Endothelial cell of umbilical vein (primary cell): ENCODE results near the gene EPS8L2. TPM values are rescaled to one million over a fixed set of nuclear protein-coding genes. Genes with fewer than 3 reads are reported as not detected.

Experiments
- BruUV-seq: library from RNA; stranded (reverse); fragments of 400-500 nt; replicated peaks from 2 replicates; lab custom pipeline; 2021; lab: Mats Ljungman, UMichigan
- CTCF ChIA-PET: fragments of 300-600, 350-600 bp; sonication (Branson Sonifier 250); formaldehyde crosslinking; loops from one replicate; lab custom pipeline; 2021; ENCODE audit warnings: antibody characterized with exemption, inconsistent platforms; lab: Charles Lee
- POLR2A ChIA-PET: fragments of 300-600, 350-600 bp; sonication (Branson Sonifier 250); formaldehyde crosslinking; loops from one replicate; lab custom pipeline; 2021; ENCODE audit warnings: antibody characterized with exemption, inconsistent platforms; lab: Charles Lee
- DNase-seq: peaks from one replicate; pipeline ENCODE4 v3.0.0-alpha.2; 2011; ENCODE audit warnings: low read depth, low spot score
- FAIRE-seq: peaks from 2 replicates; lab custom pipeline; 2011; peaks lifted over from hg19 to GRCh38; lab: Jason Lieb, UNC
- H2AFZ ChIP-seq: 2 replicates; pipeline ENCODE4 v1.6.0; 2012; ENCODE audit warnings: low read depth, low read length, control low read depth, inconsistent platforms
- H3K27ac ChIP-seq: 2 replicates; pipeline ENCODE4 v1.5.1; 2011; ENCODE audit warnings: low read depth, mild to moderate bottlenecking, control low read depth, low read length, moderate library complexity; ENCODE audit not compliant: insufficient read depth
- H3K27me3 ChIP-seq, 2 experiments: 2 replicates each; pipeline versions ENCODE4 v1.6.0 to v1.6.1; 2011; ENCODE audit warnings: low read length in 2 of 2, mixed read lengths in 1 of 2; ENCODE audit not compliant: control insufficient read depth in 2 of 2, insufficient read depth in 2 of 2
- H3K36me3 ChIP-seq, 2 experiments: 2 replicates in 1 of 2; 3 replicates in 1 of 2; pipeline ENCODE4 v1.5.1; 2011; ENCODE audit warnings: low read length in 2 of 2, mild to moderate bottlenecking in 1 of 2, moderate library complexity in 1 of 2; ENCODE audit not compliant: control insufficient read depth in 2 of 2, insufficient read depth in 2 of 2; ENCODE audit errors: extremely low read depth in 1 of 2
- H3K4me1 ChIP-seq: 3 replicates; pipeline ENCODE4 v1.5.1; 2011; ENCODE audit warnings: mild to moderate bottlenecking, low read length; ENCODE audit not compliant: control insufficient read depth, insufficient read depth; ENCODE audit errors: extremely low read depth
- H3K4me2 ChIP-seq: 2 replicates; pipeline ENCODE4 v1.6.1; 2011; ENCODE audit warnings: low read length, control low read depth, mixed read lengths; ENCODE audit not compliant: insufficient read depth
- H3K4me3 ChIP-seq, 3 experiments: fragments of 200-600 bp in 1 of 3; sonication (generic), shearing (Covaris generic) in 1 of 3; replicated peaks in 1 of 3; 2 replicates each; pipeline ENCODE4 v1.5.1; 2011 to 2016; ENCODE audit warnings: control low read depth in 3 of 3, low read length in 3 of 3, mild to moderate bottlenecking in 2 of 3, inconsistent platforms in 1 of 3, low read depth in 1 of 3, moderate library complexity in 1 of 3; ENCODE audit not compliant: insufficient read depth in 1 of 3
- H3K79me2 ChIP-seq: 2 replicates; pipeline ENCODE4 v1.6.0; 2012; ENCODE audit warnings: low read length, inconsistent platforms; ENCODE audit not compliant: control insufficient read depth, insufficient read depth
- H3K9ac ChIP-seq: replicated peaks from 2 replicates; pipeline ENCODE3; 2011; ENCODE audit warnings: low read length, control low read depth; ENCODE audit not compliant: insufficient read depth; ENCODE audit errors: extremely low read depth
- H3K9me1 ChIP-seq: replicated peaks from 3 replicates; pipeline ENCODE4 v1.6.0; 2011; ENCODE audit warnings: mild to moderate bottlenecking, low read length; ENCODE audit not compliant: control insufficient read depth, insufficient read depth; ENCODE audit errors: extremely low read depth
- H3K9me3 ChIP-seq: replicated peaks from 2 replicates; pipeline ENCODE4 v1.5.1; 2012; ENCODE audit warnings: low read length, inconsistent platforms; ENCODE audit not compliant: control insufficient read depth, insufficient read depth
- H4K20me1 ChIP-seq: replicated peaks from 2 replicates; pipeline ENCODE3; 2011; ENCODE audit warnings: mild to moderate bottlenecking, low read length; ENCODE audit not compliant: control insufficient read depth, insufficient read depth; ENCODE audit errors: extremely low read depth
- EZH2 ChIP-seq: IDR thresholded peaks from 2 replicates; pipeline ENCODE4 v1.6.1; 2012; ENCODE audit warnings: borderline replicate concordance, low read depth, mild to moderate bottlenecking, moderate library complexity, low read length, inconsistent platforms; ENCODE audit not compliant: severe bottlenecking
- FOS ChIP-seq: IDR thresholded peaks from 2 replicates; pipeline ENCODE4 v1.6.1; 2011; ENCODE audit warnings: mild to moderate bottlenecking, low read length, moderate library complexity, borderline replicate concordance; ENCODE audit not compliant: insufficient read depth
- GATA2 ChIP-seq: IDR thresholded peaks from 2 replicates; pipeline ENCODE4 v1.7.0; 2011; ENCODE audit warnings: low read depth, mild to moderate bottlenecking, moderate library complexity, mixed read lengths, low read length; ENCODE audit not compliant: insufficient read length, insufficient read depth
- JUN ChIP-seq: IDR thresholded peaks from 2 replicates; pipeline ENCODE4 v1.6.1; 2011; ENCODE audit warnings: borderline replicate concordance, low read depth; ENCODE audit not compliant: insufficient read length, insufficient read depth
- MYC ChIP-seq: IDR thresholded peaks from one replicate; pipeline ENCODE4 v1.6.1; 2011; ENCODE audit warnings: mild to moderate bottlenecking, low read depth, low read length
- POLR2A ChIP-seq: IDR thresholded peaks from 2 replicates; pipeline ENCODE4 v1.6.1; 2012; ENCODE audit warnings: low read depth, mild to moderate bottlenecking, control low read depth, low read length
- POLR2AphosphoS5 ChIP-seq: IDR thresholded peaks from 2 replicates; pipeline ENCODE4 v1.6.1; 2012; ENCODE audit warnings: low read depth, mild to moderate bottlenecking, control low read depth, low read length, moderate library complexity; ENCODE audit not compliant: insufficient read depth
- dilution Hi-C: fragments of 300-500 bp; cut with MboI; formaldehyde crosslinking; loops from one replicate; pipeline ENCODE4 v1.15.0; 2019; ENCODE audit warnings: low sequenced_read_pairs; ENCODE audit not compliant: extremely low pct_ligation_motif_present
- intact Hi-C: fragments of 100-400 bp; cut with micrococcal nuclease; formaldehyde crosslinking; loops from one replicate; pipeline ENCODE4 v1.10.0; 2022
- polyA plus RNA-seq, 4 experiments: library from polyadenylated mRNA; depleted of rRNA in 3 of 4; stranded (reverse) in 3 of 4; unstranded in 1 of 4; fragments of >200 nt; gene quantifications; 2 replicates each; pipeline versions ENCODE4 v1.2.1 to v1.2.3, GENCODE V29; 2011 to 2012; ENCODE audit warnings: missing spikeins in 1 of 4
- total RNA-seq: library from RNA; stranded (reverse); gene quantifications from 2 replicates; pipeline ENCODE4 v1.2.3, GENCODE V29; 2021
- TF ChIP-seq, protein P1 (sequence below), 2 donors: IDR thresholded peaks; 1 replicate in 1 of 2; 2 replicates in 1 of 2; pipeline ENCODE4 v1.5.1; 2011; ENCODE audit warnings: low read length in 2 of 2, mild to moderate bottlenecking in 2 of 2, moderate library complexity in 2 of 2, control low read depth in 1 of 2, inconsistent platforms in 1 of 2, low read depth in 1 of 2; ENCODE audit not compliant: insufficient read depth in 1 of 2; ENCODE audit errors: extremely low read depth in 1 of 2
- TF ChIP-seq, protein P2 (sequence below): IDR thresholded peaks from 2 replicates; pipeline ENCODE4 v1.6.1; 2011; ENCODE audit not compliant: insufficient read depth, insufficient read length

EPS8L2 gene
- total and polyA plus RNA-seq, 2 donors (not counting 3 experiments of a cell fraction or from before 2014, with no cell fraction given): 5.2 to 12.5 TPM

DNA sequence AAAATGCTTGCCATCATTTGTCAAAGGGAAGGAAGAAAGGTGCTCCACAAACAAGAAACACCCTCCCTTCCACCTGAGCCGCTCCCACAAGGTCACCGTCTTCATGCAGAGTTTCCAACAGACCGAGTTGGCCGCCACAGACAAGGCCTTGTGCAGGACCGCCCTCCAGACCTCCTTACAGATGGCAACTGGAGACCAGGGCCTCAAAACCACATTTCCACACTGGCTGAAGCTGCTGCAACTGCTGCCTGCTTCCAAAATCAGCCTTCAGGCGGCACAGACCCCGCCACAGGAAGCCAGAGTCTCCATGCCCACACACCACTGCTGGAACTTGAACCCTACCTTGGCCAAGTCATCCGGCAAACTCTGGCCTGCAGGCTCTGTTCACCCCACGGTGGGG lies 17.4 kb upstream of the EPS8L2 start:
- H4K20me1 ChIP-seq: no peaks in the 10 kb centered on the region

More for the DNA sequence above, 17.4 kb upstream of the EPS8L2 start:
- intact Hi-C loops (no loop called here), dilution Hi-C loops (no loop called here)
- peaks cover 7 to 19% of the 10 kb centered on the region in 2 experiments for H3K36me3 ChIP-seq
- no peaks in the 10 kb centered on the region for H3K27me3 ChIP-seq
- H3K27ac ChIP-seq: no peak overlapping the region
- POLR2A ChIA-PET: interaction anchor here (0.5 kb wide), 1 partner anchor 15 kb away, joined by 3 read pairs; no protein-coding TSS in a partner anchor
- BruUV-seq: no TSS peak
- no peaks in the 10 kb centered on the region for H3K9me3 ChIP-seq
- CTCF ChIA-PET: no interaction called here
- H2AFZ ChIP-seq: no peak overlapping the region
- no peak overlapping the region for H3K4me2 ChIP-seq
- FAIRE-seq: no peak
- H3K4me1 ChIP-seq: peaks cover 26% of the 10 kb centered on the region
- no peak overlapping the region for H3K9ac ChIP-seq
- H3K79me2 ChIP-seq: peaks cover 30% of the 10 kb centered on the region
- TF ChIP-seq GATA2 (no peak), POLR2A (no peak), POLR2AphosphoS5 (no peak), EZH2 (no peak), MYC (no peak), FOS (no peak), JUN (no peak)
- TF ChIP-seq, protein P1, sequence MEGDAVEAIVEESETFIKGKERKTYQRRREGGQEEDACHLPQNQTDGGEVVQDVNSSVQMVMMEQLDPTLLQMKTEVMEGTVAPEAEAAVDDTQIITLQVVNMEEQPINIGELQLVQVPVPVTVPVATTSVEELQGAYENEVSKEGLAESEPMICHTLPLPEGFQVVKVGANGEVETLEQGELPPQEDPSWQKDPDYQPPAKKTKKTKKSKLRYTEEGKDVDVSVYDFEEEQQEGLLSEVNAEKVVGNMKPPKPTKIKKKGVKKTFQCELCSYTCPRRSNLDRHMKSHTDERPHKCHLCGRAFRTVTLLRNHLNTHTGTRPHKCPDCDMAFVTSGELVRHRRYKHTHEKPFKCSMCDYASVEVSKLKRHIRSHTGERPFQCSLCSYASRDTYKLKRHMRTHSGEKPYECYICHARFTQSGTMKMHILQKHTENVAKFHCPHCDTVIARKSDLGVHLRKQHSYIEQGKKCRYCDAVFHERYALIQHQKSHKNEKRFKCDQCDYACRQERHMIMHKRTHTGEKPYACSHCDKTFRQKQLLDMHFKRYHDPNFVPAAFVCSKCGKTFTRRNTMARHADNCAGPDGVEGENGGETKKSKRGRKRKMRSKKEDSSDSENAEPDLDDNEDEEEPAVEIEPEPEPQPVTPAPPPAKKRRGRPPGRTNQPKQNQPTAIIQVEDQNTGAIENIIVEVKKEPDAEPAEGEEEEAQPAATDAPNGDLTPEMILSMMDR (IDR thresholded peaks at IDR 0.05; ENCODE audit: extremely low read depth in 1 of 2, insufficient read depth in 1 of 2, low read depth in 1 of 2, low read length in 2 of 2): no peak
- TF ChIP-seq, protein P2, sequence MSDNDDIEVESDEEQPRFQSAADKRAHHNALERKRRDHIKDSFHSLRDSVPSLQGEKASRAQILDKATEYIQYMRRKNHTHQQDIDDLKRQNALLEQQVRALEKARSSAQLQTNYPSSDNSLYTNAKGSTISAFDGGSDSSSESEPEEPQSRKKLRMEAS: no peak
- H3K4me3 ChIP-seq: no peak overlapping the region
- DNase-seq: no peak
- no peaks in the 10 kb centered on the region for H3K9me1 ChIP-seq
